GM18499 (cell line): ENCODE data around the gene SLC25A10.
"Not testable (repeated sequence)": the region's sequence is repeated elsewhere in the genome, so short reads cannot be mapped to it uniquely, and the experiment has no call there.

Experiments
- ATAC-seq: cut with Tn5 transposase; IDR thresholded peaks from one replicate; pipeline ENCODE4 v1.9.1; 2021; ENCODE audit warnings: moderate number of reproducible peaks; ENCODE audit not compliant: insufficient read depth, unreplicated experiment

The SLC25A10 gene

GRCh38 chr17:81711814-81712467, at the start of gene SLC25A10:
Gene SLC25A10, plus strand, starts transcription at chr17:81712284. Its CDS starts 143 bp downstream, at chr17:81712427.
- no peak for ATAC-seq

GRCh38 chr17:81664051-81664470, 48.0 kb upstream of the SLC25A10 start:
- no peak for ATAC-seq

GRCh38 chr17:81665205-81666091, 46.6 kb upstream of the SLC25A10 start:
- no peak for ATAC-seq

- no peak for ATAC-seq
Measured at GRCh38 chr17:81666092-81666341, 46.1 kb upstream of the SLC25A10 start.

- ATAC-seq = peak; percentile 59
Measured at GRCh38 chr17:81666342-81667191, 45.5 kb upstream of the SLC25A10 start, which contains the start of the genes CCDC137 and OXLD1. Gene CCDC137, plus strand, starts transcription at chr17:81666737. Its CDS starts 30 bp downstream, at chr17:81666767. Gene OXLD1, minus strand, starts transcription at chr17:81666605. Its CDS starts 28 bp downstream, at chr17:81666577.

- ATAC-seq = no peak
Measured at GRCh38 chr17:81667754-81668153, 44.3 kb upstream of the SLC25A10 start.

- ATAC-seq = no peak
Measured at GRCh38 chr17:81672504-81672903, 39.6 kb upstream of the SLC25A10 start.

- ATAC-seq = no peak
Measured at GRCh38 chr17:81672954-81673353, 39.1 kb upstream of the SLC25A10 start.

- ATAC-seq = no peak
Measured at GRCh38 chr17:81673561-81674258, 38.4 kb upstream of the SLC25A10 start.

- not testable (repeated sequence) for ATAC-seq
Measured at GRCh38 chr17:81675515-81676221, 36.4 kb upstream of the SLC25A10 start.

GRCh38 chr17:81676906-81677305, 35.2 kb upstream of the SLC25A10 start:
- no peak for ATAC-seq

GRCh38 chr17:81680150-81680549, 31.9 kb upstream of the SLC25A10 start:
- ATAC-seq = no peak

GRCh38 chr17:81681672-81682071, 30.4 kb upstream of the SLC25A10 start:
- ATAC-seq = no peak

GRCh38 chr17:81682565-81683207, 29.4 kb upstream of the SLC25A10 start:
- no peak for ATAC-seq

- ATAC-seq = no peak
Measured at GRCh38 chr17:81683208-81683583, 28.9 kb upstream of the SLC25A10 start.

- ATAC-seq = peak; percentile 92
Measured at GRCh38 chr17:81683584-81684441, 28.3 kb upstream of the SLC25A10 start, which contains the start of the genes ARL16 and HGS. Gene ARL16, minus strand, starts transcription at chr17:81683797. Its CDS starts 44 bp downstream, at chr17:81683753. Gene HGS, plus strand, starts transcription at chr17:81684011. Its CDS starts 56 bp downstream, at chr17:81684067.

- no peak for ATAC-seq
Measured at GRCh38 chr17:81684442-81684911, 27.6 kb upstream of the SLC25A10 start.

GRCh38 chr17:81685108-81685507, 27.0 kb upstream of the SLC25A10 start:
- ATAC-seq = no peak
